Head of caudate nucleus (tissue), 42 donors: ENCODE measurements around the gene HDGF.

Experiments
- DNase-seq, 42 donors: peaks; one replicate each; pipeline versions ENCODE4 v3.0.0 to v3.0.0-alpha.2; 2020 to 2021; ENCODE audit warnings: mixed read lengths in 7 of 42
- intact Hi-C: fragments of 100-400 bp; cut with DNase I; formaldehyde crosslinking; loops from one replicate; pipeline ENCODE4 v1.15.0; 2022

HDGF gene

DNA sequence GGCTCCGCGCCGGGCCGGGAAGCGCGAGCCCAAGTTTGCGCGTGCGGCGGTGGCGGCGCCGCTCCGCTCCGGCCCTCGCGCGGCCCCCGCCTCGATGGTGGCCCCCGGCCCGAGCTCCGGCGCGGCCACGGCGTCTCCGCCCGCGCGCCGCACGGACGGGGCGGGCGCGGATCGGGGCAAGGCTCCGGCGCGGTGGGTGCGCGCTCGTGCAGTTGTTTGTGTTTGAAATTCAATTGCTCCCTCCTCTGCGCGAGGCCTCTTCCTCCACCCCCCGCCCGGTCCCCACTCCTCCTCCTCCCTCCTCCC, at the start of gene HDGF:
HDGF (minus strand) TSS at position 225 of the 306 bp plus-strand sequence. CDS start 246 bp downstream, outside the sequence.
- no peak for DNase-seq

GRCh38 chr1:156797212-156797871, 45.9 kb upstream of the HDGF start:
- DNase-seq: peak in 37 of 42 donors; percentile 25 to 84 (median 59)
- intact Hi-C loops: loop anchor here (10.0 kb wide), 1 partner anchor 67 kb away; the partner anchor contains the start of gene NTRK1

More for the DNA sequence above, at the start of gene HDGF:
- intact Hi-C loops: loop anchor here (2.0 kb wide), 1 partner anchor 15 kb away; the partner anchor contains the start of gene PRCC

DNA sequence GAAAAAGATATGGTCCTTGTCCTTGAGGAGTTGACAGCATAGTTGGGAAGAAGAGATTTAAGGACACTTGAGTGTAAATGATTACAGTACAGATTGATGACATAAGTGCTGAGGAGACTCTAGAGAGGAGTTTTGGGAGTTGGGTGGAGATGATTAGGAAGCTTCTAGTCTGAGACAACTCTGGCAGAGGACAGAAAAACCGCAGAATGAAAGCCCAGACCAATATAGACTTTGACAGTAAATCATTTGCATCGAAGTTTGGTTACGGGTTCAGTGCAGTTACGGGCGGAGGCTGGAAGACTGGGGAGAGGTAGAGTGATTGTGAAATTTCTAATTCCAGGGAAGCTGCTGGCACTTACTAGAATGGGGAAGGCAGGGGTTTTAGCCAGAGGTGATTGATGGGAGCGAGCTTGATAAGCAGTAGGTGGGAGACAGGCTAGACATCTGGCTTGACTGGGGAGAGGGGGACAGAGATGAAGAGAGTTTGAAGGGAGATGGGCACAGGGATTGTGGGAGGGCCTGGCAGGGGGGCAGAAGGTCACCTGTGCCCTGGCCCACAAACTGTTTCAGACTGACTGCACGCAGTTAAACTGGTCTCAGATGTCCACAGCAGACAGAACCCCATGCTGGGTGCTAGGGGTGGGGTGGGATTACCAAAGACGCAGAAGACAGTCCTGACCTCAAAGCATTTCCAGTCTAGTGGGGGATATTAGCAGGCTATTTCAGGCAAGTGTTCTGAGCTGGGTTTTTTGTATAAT, 45.0 kb upstream of the HDGF start:
- intact Hi-C loops: loop anchor here (10.0 kb wide), 1 partner anchor 68 kb away; the partner anchor contains the start of gene NTRK1
- DNase-seq: peak in 2 of 42 donors; percentile 3 to 27

GRCh38 chr1:156795787-156796186, 44.3 kb upstream of the HDGF start:
- intact Hi-C loops: loop anchor here (10.0 kb wide), 1 partner anchor 69 kb away; the partner anchor contains the start of gene NTRK1
- peak in 40 of 42 donors; percentile 23 to 85 (median 62) for DNase-seq

- peak in 4 of 42 donors; percentile 10 to 37 (median 22) for DNase-seq
- intact Hi-C loops: loop anchor here (10.0 kb wide), 1 partner anchor 69 kb away; the partner anchor contains the start of gene NTRK1
These were observed 43.9 kb upstream of the HDGF start for GRCh38 chr1:156795374-156795733.

- DNase-seq: peak in 1 of 42 donors; percentile 11
- intact Hi-C loops: loop anchor here (10.0 kb wide), 1 partner anchor 70 kb away; the partner anchor contains the start of gene NTRK1
These were observed 43.3 kb upstream of the HDGF start for GRCh38 chr1:156794506-156795373.

DNA sequence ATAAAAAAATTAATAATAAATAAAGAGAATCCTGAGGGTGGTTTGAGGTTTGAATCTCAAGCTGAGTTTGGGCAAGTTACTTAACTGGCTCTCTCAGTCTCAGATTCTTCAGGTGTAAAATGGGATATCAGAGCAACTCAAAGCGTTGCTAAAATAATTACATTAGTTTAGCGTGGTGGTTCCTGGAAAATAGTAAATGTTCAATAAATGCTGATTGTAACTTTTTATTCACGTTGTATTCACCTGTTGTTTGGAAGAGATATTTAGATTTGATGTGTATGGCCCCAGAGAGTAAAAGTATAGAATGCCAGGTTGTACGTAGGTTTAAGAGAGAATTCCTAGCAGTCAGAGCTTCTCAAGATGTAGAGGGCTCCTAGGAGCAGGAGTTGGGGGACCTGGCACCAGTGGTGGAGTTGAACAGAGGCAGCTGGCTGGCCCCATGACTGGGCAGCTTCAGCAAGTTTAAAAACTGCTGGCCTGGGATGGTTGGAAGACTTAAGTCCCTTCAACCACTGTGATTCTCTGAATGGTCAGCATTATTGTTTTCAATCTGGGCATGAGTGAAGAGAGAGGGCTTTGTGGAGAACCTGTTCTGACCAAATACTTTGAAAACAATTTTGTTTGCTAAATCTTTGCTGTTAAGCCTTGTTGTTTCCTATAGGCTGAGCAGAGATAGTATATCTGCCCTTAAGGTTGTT, 38.3 kb upstream of the HDGF start:
- peak in 1 of 42 donors; percentile 18 for DNase-seq

GRCh38 chr1:156788136-156788535, 36.7 kb upstream of the HDGF start:
- DNase-seq: no peak
- intact Hi-C loops: no loop called here

More for the DNA sequence above, 38.3 kb upstream of the HDGF start:
- intact Hi-C loops: loop anchor here (10.0 kb wide), 1 partner anchor 75 kb away; the partner anchor contains the start of gene NTRK1

- peak in 1 of 42 donors; percentile 8 for DNase-seq
- intact Hi-C loops: no loop called here
These were observed 35.2 kb upstream of the HDGF start for GRCh38 chr1:156786640-156787039.

- DNase-seq: no peak
- intact Hi-C loops: no loop called here
These were observed 34.0 kb upstream of the HDGF start for GRCh38 chr1:156785458-156785857.

DNA sequence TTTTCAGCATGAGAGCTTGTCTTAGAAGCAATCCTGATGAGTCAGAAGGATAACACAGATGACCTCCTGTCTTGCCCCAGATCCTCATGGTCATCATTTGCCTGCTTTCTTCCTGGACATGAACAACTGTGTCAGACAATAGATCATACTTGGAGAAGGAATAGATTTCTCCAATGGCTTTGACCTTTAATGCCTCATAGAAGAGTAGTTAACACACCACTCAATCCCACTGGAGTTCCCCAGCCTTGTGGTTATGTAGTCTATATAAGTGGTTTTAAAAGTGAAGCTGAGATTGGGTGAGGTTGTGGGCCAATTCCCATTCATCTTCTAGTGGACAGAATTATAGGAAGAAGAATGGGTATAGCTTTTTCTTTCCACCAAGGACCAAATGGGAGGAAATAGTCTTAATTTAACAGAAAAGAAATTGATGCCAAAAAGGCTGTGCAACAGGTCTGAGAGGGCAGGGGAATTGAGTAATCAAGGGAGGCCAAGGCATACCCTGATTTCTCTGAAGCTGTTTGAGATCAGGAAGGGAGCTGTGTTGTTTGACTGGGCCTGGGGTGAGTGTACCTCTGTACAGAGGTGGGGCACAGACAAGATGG, 30.2 kb upstream of the HDGF start:
- DNase-seq: no peak
- intact Hi-C loops: no loop called here

DNA sequence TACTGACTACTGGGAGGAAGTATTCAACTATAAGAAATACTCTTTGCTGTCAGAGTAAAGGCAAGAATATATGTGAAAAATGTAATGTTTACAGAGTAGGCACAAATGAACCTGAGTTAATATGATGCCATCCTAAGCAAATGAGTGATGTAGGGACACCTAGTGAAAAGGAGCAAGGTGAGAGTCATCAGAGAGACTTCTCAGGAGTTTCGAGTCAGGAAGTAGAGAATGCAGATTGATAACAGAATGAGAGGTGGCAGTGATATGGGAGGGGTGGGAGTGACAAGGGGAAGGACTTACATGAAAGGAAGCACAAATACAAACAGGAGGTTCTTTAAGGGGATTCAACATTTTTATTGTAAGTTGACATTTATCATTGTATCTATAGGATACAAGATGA, 26.1 kb upstream of the HDGF start:
- intact Hi-C loops: no loop called here

DNA sequence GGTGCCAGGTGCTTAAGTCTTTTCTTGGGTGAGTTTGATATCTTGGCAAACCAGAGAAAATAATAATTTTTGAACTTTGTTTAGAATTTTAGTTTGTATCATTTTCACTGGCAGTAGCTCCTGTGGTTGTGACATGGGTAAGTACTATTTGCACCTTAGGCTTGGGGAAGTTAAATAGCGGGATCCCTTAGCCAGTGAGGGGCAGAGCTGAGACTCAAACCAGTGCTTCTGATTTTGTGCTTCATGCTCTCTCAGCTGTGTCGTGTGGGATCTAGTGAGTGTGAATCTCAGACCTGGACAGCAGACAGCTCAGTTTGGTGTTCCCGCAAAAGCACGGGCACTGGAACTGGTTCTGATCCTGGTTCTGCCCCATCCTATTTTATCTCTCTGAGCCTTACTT, 25.5 kb upstream of the HDGF start:
- intact Hi-C loops: no loop called here
- peak in 1 of 42 donors; percentile 9 for DNase-seq

More for the DNA sequence above, 26.1 kb upstream of the HDGF start:
- DNase-seq: no peak

DNA sequence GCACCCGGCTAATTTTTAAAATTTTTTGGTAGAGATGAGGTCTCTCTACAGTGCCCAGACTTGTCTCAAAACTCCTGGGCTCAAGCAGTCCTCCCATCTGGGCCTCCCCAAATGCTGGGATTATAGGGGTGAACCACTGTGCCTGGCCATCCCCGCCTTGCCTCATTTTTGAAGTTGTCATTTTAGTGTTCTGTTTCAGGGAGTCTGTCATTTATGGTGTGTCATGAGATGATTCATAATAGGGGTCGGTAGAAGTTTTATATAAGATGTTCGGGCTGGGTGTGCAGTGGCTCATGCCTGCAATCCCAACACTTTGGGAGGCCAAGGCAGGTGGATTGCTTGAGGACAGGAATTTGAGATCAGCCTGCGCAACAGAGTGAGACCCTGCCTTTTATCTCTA, 24.3 kb upstream of the HDGF start:
- intact Hi-C loops: no loop called here
- DNase-seq: peak in 1 of 42 donors; percentile 25

GRCh38 chr1:156773607-156774006, 22.1 kb upstream of the HDGF start:
- intact Hi-C loops: no loop called here

GRCh38 chr1:156772728-156773497, 21.4 kb upstream of the HDGF start:
- DNase-seq: peak in 1 of 42 donors; percentile 27
- intact Hi-C loops: no loop called here

More at GRCh38 chr1:156773607-156774006, 22.1 kb upstream of the HDGF start:
- DNase-seq: no peak

GRCh38 chr1:156772222-156772621, 20.7 kb upstream of the HDGF start:
- intact Hi-C loops: no loop called here

More at GRCh38 chr1:156772222-156772621, 20.7 kb upstream of the HDGF start:
- DNase-seq: no peak
